NOMO-1 treated with DMSO at 0.1 percent for 48 hours (cell line): Measurements from ENCODE around the gene PAX6.

Experiments
- DNase-seq: peaks from one replicate; lab custom pipeline; 2025; ENCODE audit not compliant: unreplicated experiment; lab: John Stamatoyannopoulos, UW

The PAX6 gene

GRCh38 chr11:31810779-31811647 is at the start of gene PAX6:
Gene PAX6, minus strand, starts transcription at chr11:31811322. Its CDS starts 4,911 bp downstream, at chr11:31806411.
- DNase-seq, result peak; percentile 94

DNA sequence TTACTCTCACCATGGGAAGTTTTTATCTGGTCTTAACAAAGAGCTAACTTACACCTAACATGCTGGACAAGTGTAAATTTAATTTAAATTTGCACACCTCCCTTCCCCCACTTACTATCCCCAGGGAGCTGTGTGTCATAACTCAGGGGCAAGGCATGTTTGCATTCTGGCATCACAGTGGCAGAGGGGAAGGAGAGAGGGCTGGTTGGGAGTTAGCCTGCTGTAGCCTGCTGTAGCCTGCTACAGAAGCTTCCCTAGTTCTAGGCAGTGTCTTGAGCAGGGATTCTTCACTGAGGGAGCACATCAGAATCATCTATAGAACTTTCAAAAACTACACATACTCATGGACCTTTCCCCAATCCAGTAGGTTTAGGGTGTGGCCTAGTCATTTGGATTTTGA is 49.3 kb upstream of the PAX6 start:
- DNase-seq, result no peak

DNA sequence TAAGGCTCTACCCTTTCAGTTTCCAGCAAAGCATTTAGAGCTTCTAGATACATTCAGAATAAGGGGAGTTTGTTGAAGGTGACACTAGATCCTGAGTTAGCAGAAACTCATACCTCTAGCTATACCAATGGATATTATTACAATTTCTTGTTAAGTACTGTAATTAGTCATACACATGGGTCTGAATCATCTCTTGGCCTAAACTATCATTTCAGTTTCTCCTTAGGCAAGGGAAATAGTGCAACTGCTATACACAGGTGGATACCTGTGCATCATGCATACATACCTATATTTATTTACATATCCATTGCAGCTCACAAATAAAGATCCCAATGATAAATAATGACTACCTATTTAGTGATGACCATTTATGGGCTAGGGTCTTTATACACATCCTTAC is 45.1 kb upstream of the PAX6 start:
- no peak for DNase-seq

DNA sequence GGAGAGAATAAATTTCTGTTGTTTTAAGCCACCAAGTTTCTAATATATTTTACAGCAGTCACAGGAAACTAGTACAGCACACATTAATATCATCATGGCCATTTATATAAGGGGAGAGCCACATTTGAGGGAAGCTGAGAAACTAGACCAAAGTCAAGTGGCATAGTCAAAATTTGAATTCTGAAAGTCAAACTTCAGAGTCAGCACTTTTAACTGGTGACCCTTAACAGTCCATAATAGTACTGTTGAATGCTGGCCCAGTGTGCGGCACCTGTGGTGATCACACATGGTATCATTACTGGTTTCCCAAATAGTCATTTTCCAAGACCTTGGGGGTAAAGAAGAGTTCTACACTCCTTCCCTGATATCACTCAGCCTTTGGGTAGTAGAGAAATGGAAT is 44.3 kb upstream of the PAX6 start:
- no peak for DNase-seq

DNA sequence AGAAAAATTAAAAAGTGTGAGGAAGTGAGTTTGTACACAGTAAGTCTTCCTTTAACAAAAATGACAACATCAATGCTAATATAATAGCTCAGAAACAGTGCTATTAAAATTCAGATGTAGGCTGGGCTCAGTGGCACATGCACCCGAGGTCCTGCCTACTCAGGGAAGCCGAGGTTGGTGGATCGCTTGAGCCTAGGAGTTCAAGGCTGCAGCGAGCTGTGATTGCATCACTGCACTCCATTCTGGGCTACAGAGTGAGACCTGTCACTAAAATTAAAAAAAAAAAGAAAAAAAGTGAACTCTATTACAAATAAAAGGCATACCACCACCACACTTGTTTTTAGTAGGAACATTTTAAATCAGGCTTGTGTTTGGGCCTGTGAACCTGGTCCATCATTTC is 39.2 kb upstream of the PAX6 start:
- DNase-seq, result no peak

GRCh38 chr11:31847761-31848160 is 36.6 kb upstream of the PAX6 start:
- DNase-seq, result no peak

DNA sequence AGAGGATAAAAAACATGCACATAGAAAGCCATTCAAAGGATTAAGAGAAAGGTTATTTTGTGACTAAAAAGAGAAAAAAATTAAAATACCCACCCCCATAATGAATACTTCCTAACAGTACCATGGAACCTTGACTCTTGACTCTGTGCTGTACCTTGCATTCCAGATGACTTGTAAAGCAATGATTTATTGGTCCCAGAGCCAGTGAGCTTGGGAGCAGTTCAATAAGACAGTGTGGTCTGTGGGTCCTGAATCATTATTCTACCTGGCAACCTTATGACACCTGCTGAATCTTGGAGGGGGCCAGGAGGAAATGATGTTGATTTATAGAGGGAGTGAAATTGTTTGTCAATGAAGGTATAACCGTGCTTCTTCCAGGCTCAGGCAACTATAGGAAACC is 34.2 kb upstream of the PAX6 start:
- no peak for DNase-seq

DNA sequence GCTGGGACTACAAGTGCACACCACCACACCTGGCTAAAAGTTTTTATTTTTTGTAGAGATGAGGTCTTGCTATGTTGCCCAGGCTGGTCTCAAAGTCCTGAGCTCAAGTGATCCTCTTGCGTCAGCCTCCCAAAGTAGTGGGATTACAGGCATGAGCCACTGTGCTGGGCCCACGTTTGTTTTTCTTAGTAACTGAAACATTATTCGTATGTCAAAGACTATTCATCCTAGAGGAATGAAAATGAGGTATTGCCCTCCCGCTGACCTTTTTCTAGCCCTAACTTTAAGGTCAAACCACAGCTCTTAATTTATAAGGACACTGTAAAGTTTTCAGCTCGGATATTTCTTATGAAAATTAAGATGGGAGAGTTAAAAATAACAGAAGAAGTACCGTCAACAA is 33.2 kb upstream of the PAX6 start:
- no peak for DNase-seq

DNA sequence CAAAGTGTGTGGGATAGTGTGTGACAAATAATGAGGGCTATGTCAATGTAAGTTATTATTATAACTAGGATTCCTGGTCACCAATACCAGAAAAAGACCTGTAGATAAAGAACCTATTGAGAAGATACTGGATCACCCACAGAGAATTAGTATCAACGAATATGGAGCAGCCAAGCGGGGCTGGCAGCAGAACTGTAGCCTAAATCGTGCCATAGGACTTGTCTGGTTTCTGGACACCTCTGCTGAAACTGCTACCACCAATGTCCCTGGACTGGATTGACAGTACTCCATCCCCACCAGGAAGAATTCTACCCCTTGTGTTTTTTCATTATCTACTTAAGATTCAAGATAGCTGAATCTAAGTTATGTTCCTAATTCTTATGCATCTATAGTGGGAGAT is 30.3 kb upstream of the PAX6 start:
- no peak for DNase-seq

DNA sequence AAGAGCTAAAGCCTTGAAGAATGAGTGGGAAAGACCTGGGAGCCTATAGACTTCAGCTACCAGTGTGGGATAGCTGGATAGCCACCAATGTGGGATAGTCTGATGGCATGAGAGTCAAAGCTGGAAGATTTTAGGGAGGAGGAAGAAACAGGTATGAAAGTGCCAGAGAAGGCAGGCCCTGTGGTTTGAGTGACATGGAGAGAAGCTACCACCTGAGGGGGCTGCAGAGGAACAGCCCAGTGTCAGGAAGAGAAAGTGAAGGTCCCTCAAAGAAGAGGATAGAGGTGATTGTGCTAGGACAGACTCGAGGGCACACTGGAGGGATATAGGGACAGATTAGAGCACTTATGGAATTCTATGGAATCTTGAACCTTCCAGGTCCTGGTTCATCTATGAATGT is 23.1 kb upstream of the PAX6 start:
- DNase-seq, result no peak

- DNase-seq, result no peak
Observed at GRCh38 chr11:31830406-31830805, 19.3 kb upstream of the PAX6 start.

DNA sequence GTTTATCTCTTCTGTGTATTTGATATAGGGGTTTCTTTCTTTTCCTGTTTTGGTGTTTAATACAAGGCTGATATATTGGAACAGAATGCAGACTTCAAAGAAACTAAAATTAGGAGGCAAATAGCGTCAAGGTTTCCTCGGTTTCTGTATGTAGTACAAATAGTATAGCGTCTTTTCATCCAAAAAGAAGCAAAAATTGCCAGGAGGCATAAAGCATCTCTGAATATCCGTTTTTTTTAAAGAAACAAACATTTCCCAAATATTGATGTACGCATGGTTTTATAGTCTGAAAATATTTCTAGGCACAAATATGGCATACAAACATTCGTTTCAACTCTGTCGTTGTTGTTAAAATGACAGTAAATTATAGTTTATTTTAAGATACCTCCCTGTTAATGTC is 17.1 kb upstream of the PAX6 start:
- no peak for DNase-seq

- no peak for DNase-seq
Observed at GRCh38 chr11:31827455-31828206, 16.5 kb upstream of the PAX6 start.

DNA sequence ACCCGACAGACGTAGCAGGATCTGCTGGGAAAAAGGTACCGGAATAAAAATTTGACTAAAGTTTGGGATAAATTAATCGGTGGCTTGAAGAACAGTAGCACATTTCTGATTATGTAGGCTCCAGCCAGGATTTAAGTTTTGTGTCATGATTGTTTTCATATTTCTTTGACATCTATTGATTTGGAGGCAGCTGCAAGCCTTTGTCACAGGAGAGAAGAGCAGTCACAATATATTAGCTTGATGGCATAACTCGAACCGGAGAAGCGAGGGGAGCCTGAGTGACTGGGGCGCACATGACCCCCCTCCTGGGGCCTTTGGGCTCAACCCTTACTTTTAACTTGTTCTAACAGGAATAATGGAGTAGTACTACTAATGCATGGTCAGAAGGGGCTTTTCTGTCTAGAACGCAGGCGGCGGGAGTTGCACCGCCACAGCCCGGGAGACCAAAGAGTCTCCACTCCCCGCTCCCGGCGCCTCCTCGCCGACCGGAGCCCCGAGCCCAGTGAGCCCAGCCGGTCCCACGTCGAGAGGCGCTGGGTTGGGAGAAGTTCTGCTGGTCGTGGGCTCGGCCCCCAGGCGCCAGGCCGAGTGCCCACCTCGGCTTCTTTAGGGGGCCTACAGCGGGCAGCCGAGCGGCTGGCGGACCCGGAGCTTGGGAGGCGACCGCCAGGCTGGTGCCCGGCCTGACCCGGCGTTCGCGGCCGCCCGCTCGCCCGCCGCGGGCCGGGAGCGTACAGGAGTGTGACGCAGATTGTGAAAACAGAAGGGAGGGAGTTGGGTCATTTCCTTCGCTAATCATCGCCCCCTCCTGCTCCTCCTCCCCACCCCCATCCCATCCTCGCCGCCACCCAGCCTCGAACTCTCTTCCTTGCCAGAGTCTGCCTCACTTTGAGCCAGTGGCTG is 15.7 kb upstream of the PAX6 start:
- DNase-seq, result no peak

DNA sequence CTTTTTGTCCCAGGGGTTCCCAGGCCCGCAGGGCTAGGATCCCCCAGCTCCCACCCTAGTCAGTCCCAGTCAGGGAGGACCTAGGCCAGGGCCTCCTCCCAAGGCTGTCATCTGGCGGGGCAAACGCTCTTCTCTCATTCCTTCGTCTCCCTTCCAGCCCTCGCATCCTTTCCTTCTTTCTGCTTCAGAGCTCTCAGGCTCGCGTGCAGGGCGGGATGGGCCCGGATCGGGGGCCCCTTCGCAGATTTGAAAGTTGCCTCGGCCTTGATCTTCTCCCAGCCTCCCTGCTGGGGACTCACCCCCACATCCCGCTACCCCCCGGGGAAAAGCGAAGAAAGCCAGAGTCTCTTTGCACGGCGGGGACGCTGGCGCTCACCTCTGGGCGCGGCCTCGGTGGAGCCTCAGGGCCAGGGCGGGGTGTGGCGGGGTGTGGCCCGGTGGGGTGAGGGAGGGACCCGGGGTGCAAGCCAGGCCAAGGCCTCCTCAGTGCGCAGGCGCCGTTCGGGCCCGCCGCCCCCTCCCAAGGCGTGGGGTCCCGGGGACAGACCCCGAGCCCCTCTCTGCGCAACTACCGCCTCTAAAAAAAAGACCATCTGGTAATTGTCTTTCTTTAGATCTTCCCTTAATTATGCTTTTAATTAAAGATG is 14.8 kb upstream of the PAX6 start:
- no peak for DNase-seq

DNA sequence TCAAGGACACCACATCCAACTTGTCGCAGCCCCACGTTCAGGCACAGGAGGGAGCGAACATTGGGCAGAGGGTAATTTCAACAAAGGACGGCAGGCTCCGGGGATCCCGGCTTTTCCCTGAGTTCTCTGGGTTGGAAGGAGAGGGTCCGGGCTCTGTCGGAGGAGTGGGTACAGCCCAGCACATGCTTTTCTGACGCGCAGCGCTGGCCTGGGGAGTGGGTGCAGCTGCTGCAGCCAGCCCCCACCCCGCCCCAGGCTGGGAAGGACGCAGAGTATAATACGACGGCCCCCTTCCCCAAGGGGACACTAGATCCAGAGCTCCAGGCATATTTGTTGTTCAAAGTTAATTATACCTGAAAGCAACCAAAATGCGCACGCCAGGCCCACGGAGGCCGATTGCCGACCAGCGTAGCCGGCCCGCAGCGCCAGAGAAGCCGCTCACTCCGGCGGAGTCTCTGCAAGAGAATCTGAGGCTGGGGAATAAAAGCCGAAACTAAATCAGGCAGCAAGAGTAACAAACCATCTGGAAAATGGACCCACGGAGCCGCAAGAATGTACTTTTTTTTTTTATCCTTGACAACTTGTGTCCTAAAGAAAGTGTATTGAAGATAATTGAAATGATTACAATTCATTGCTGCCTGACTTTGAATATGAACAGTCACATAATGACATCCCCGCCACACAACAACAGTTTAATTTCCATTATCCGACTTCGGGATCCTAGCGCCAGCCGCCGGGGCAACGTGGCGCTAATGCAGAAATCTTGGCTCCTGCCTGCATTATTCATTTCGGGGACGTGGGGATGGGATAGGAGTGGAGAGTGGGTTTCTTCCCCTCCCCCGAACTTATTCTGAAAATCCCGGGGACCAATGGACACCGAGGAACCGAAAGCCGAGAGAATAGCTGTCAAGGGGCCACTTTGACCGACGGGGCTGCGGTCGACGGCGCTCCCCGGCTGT is 14.0 kb upstream of the PAX6 start:
- DNase-seq, result no peak

- DNase-seq, result no peak
Observed at GRCh38 chr11:31824332-31824878, 13.3 kb upstream of the PAX6 start.

DNA sequence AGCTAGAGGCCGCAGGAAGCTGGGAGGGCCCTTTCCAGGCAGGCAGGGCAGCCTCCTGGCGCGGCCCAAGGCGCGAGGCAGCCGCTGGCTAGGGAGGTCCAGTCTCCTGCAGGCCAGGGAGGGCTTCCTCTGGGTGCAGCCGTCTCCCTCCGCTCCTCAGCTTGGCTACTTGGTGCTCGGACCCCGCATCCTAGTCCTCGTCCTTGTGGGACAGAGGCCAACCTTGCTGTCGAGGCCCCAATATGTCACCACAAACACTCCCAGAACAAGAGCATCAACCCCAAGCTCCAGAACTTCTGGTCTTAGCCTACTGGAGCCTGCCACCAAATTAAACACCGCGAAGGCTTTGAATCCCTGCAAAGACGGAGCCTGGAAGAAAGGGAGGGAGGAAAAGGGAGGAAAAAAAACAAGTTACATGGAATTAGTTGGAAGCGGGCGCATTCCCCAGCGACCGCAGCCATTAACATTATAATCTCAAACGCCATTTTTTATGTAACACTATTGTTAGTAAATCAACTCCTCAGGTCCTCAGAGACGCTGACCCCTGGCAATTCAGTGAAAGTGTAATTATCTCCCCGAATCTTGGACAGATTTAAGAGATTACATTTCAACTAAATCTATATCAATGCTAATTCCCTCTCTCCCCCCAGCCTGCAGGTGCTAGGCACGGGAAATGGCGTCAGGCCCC is 12.7 kb upstream of the PAX6 start:
- no peak for DNase-seq
